Tibial nerve (tissue), 4 donors: Measurements from ENCODE around the gene GATA5.

Experiments used
- CTCF ChIP-seq, 5 experiments: fragments of 200-600 bp in 3 of 5; fragments of 450-650 bp in 2 of 5; sonication (generic) in 3 of 5; IDR thresholded peaks; one replicate each; pipeline ENCODE4 v1.5.1; 2016 to 2019; ENCODE audit warnings: antibody characterized with exemption in 5 of 5, mild to moderate bottlenecking in 3 of 5, moderate library complexity in 2 of 5
- EP300 ChIP-seq, 2 donors: sonication (generic); formaldehyde crosslinking; IDR thresholded peaks; one replicate each; pipeline ENCODE4 v1.6.1; 2017; ENCODE audit warnings: antibody characterized with exemption in 2 of 2, mild to moderate bottlenecking in 1 of 2
- POLR2A ChIP-seq, 2 donors: fragments of 450-650 bp; IDR thresholded peaks; one replicate each; pipeline ENCODE4 v1.6.1; 2017; ENCODE audit warnings: antibody characterized with exemption in 2 of 2, mild to moderate bottlenecking in 2 of 2, moderate library complexity in 2 of 2

DNA sequence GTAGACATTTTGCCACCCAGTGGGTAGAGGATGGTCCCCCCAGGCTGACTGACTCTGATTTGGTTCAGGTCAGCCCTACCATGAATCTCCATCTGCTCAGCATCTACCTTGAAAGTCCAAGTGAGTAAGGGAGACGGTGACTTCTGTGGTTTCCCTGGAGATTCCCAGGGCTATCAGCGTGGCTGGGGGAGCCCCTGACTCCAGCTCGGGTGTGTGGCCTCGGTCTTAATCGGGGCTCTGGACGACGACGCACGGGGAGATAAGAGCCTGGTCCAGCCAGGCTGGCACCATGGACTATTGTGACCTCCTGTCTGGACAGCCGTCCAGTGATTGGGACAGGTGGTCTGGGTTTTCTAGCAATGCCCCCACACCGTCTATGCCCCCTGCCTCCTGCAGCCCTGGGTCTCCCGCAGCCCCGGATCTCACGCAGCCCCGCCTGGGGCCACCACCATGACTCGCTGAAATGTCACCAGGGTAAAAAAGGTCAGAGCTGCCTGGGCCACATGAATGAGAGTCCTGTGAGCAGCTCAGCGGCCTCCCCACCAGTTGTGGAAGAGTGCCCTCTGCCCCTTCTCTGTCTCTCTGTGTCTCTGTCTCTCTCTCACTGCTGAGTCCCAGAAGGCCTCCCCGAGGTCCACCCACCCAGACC is 47.1 kb upstream of the GATA5 start:
- no peak for TF ChIP-seq CTCF (IDR thresholded peaks at IDR 0.05)
- no peak for TF ChIP-seq POLR2A (IDR thresholded peaks at IDR 0.05)
- TF ChIP-seq EP300 (IDR thresholded peaks at IDR 0.05): no peak
